ENCODE data around the gene AVEN. TPM values are rescaled to one million over a fixed set of nuclear protein-coding genes. Genes with fewer than 3 reads are reported as not detected.
A peak's percentile ranks its signal among the peaks of the same experiment; 100 is the strongest.

Gene AVEN
- total and polyA plus RNA-seq, 2 of the 13 experiments (the other 11 are each of a cell fraction or from before 2014, with no cell fraction given) = 4.4 to 17.5 TPM

DNA sequence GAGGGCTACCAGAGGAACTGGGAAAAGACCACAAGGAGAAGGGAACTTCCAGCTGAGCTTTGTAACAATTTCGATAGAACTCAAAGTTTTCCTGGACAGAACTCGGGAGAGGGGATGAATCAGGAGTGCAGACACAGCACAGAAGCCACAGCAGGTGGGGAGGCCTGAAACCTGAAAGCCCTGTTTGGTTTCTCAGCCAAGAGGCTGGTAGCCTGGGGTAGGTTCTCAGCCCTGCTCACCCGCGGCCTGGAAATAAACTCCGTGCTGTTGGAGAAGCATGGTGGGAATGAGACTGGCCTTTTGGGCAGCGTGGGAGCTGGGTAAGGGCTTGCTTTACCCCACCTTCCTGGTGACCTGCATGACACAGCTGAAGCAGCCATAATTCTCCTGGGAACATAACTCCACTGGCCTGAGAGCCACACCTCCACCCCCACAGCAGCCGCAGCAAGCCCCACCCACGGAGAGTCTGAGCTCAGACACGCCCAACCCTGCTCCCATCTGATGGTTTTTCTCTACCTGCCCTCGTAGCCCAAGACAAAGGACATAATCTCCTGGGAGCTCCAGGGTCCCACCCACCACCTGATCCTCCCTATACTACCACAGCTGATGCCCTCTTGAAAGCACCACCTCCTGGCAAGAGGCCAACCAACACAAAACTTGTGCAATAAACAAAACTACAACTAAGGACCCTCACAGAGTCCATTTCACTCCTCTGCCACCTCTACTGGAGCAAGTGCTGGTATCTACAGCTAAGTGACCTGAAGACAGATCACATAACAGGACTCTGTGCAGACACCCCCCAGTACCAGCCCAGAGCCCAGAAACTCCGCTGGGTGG lies 123.2 kb downstream of the AVEN start:
- ATAC-seq = no peak; the same call in 1 of the 3 replicates
- FAIRE-seq = no peak
- H3K4me1 ChIP-seq (ENCODE audit: insufficient read depth, low read length) = peaks cover 7% of the 10 kb centered on the region; the same call in 1 of the 2 replicates
- intact Hi-C loops (cut with micrococcal nuclease; ENCODE audit: unreplicated experiment) = no loop called here
- no peaks in the 10 kb centered on the region for H3K27me3 ChIP-seq (ENCODE audit: control insufficient read depth in 1 of 2, insufficient read depth in 2 of 2, low read length in 2 of 2)
- H3K4me2 ChIP-seq (ENCODE audit: low read depth, low read length) = peak overlapping the region; percentile 23; the same call in 1 of the 2 replicates
- no peak for TF ChIP-seq MTERF4 (CRISPR knock-in tag; IDR thresholded peaks at IDR 0.05)
- no peak for TF ChIP-seq NR2C2 (CRISPR knock-in tag; IDR thresholded peaks at IDR 0.05; ENCODE audit: borderline replicate concordance)
- no peak for TF ChIP-seq GABPA (IDR thresholded peaks at IDR 0.05; ENCODE audit: low read depth, low read length)
- TF ChIP-seq GABPA (CRISPR knock-in tag; IDR thresholded peaks at IDR 0.05; ENCODE audit: low read depth) = no peak
- TF ChIP-seq, protein P1, sequence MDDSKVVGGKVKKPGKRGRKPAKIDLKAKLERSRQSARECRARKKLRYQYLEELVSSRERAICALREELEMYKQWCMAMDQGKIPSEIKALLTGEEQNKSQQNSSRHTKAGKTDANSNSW (CRISPR knock-in tag; IDR thresholded peaks at IDR 0.05; ENCODE audit: borderline replicate concordance) = no peak
- no peak for TF ChIP-seq ZNF564 (CRISPR knock-in tag; IDR thresholded peaks at IDR 0.05)
- TF ChIP-seq, protein P2, sequence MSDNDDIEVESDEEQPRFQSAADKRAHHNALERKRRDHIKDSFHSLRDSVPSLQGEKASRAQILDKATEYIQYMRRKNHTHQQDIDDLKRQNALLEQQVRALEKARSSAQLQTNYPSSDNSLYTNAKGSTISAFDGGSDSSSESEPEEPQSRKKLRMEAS (IDR thresholded peaks at IDR 0.05) = no peak
- TF ChIP-seq ZNF18 (CRISPR knock-in tag; IDR thresholded peaks at IDR 0.05; ENCODE audit: insufficient replicate concordance) = no peak
- TF ChIP-seq FOXK2 (IDR thresholded peaks at IDR 0.05) = no peak
- TF ChIP-seq ZFY (CRISPR knock-in tag; IDR thresholded peaks at IDR 0.05) = no peak
- no peak for TF ChIP-seq EHMT2 (IDR thresholded peaks at IDR 0.05; ENCODE audit: borderline replicate concordance, low read depth, low read length)
- TF ChIP-seq ZNF720 (CRISPR knock-in tag; IDR thresholded peaks at IDR 0.05) = no peak
- TF ChIP-seq SOX5 (CRISPR knock-in tag; IDR thresholded peaks at IDR 0.05; ENCODE audit: borderline replicate concordance) = no peak
- TF ChIP-seq ZNF484 (CRISPR knock-in tag; IDR thresholded peaks at IDR 0.05; ENCODE audit: borderline replicate concordance, low read depth) = no peak
- TF ChIP-seq FIP1L1 (IDR thresholded peaks at IDR 0.05; ENCODE audit: borderline replicate concordance, insufficient read depth, low read depth, low read length) = no peak
- TF ChIP-seq MED13 (CRISPR knock-in tag; IDR thresholded peaks at IDR 0.05) = no peak
- TF ChIP-seq RAD21 (CRISPR knock-in tag; IDR thresholded peaks at IDR 0.05) = no peak
- H3K79me2 ChIP-seq (ENCODE audit: insufficient read depth, low read length) = no peaks in the 10 kb centered on the region
- no peaks in the 10 kb centered on the region for H4K20me1 ChIP-seq (ENCODE audit: insufficient read depth, low read length)
- no peaks in the 10 kb centered on the region for H3K9me3 ChIP-seq (ENCODE audit: low read length)
- peak; percentile 11 for DNase-seq (ENCODE audit: low spot score)
- ChIA-PET POLR2A (no interaction called here), CTCF (ENCODE audit: low intra/inter-chr PET ratio, low total read pairs) (no interaction called here)
- no peak overlapping the region for H3K9ac ChIP-seq (ENCODE audit: insufficient read depth, low read depth, low read length)
- no TSS peak for BruUV-seq (replicated peaks)
- WGBS (ENCODE audit: low lambda C conversion rate) = 71% methylated on average over 7 of the region's 11 CpGs
- no peak overlapping the region for H2AFZ ChIP-seq (ENCODE audit: low read length)
- no peak overlapping the region for H3K27ac ChIP-seq (ENCODE audit: extremely low read length, insufficient read depth, low read length)
- no peaks in the 10 kb centered on the region for H3K36me3 ChIP-seq (replicated peaks in 1 of 2; ENCODE audit: control insufficient read depth in 1 of 2, insufficient read depth in 2 of 2, low read length in 2 of 2)
- in situ Hi-C loops (cut with HindIII; ENCODE audit: extremely low pct_ligation_motif_present, low pct_unique_long_range_greater_than_20kb) = no loop called here
- H3K4me3 ChIP-seq (replicated peaks in 1 of 3; ENCODE audit: insufficient read depth in 1 of 3, low read depth in 2 of 3, low read length in 3 of 3) = no peak overlapping the region

Measured in HepG2 (cell line).